Prostate gland (tissue), 2 donors: ENCODE data around the gene PASK.

Experiments used
- CTCF ChIP-seq, 4 experiments: fragments of 200-600 bp in 2 of 4; fragments of 450-650 bp in 2 of 4; sonication (generic) in 2 of 4; IDR thresholded peaks; 1 replicate in 3 of 4; 2 replicates in 1 of 4; pipeline ENCODE4 v1.5.1; 2016 to 2019; ENCODE audit warnings: antibody characterized with exemption in 4 of 4, mild to moderate bottlenecking in 2 of 4, moderate library complexity in 2 of 4
- POLR2A ChIP-seq: fragments of 450-650 bp; IDR thresholded peaks from one replicate; pipeline ENCODE4 v1.6.1; 2016; ENCODE audit warnings: antibody characterized with exemption, mild to moderate bottlenecking
- POLR2AphosphoS5 ChIP-seq: sonication (generic); formaldehyde crosslinking; IDR thresholded peaks from one replicate; pipeline ENCODE4 v1.6.1; 2017; ENCODE audit warnings: antibody characterized with exemption

- TF ChIP-seq CTCF (IDR thresholded peaks at IDR 0.05) (no peak), POLR2AphosphoS5 (no peak), POLR2A (no peak)
Measured at GRCh38 chr2:241141214-241141770, 8.0 kb downstream of the PASK start.
